K562 (cell line): ENCODE measurements around the gene CNNM3. TPM values are rescaled to one million over a fixed set of nuclear protein-coding genes. Genes with fewer than 3 reads are reported as not detected.

Experiments
- GATA2 ChIP-seq: sonication (generic); formaldehyde crosslinking; IDR thresholded peaks from 2 replicates; pipeline ENCODE4 v1.4.0; 2020; ENCODE audit warnings: mild to moderate bottlenecking, missing genetic modification reagents
- PHF8 ChIP-seq: fragments of 200-600 bp; sonication (generic); IDR thresholded peaks from 2 replicates; pipeline ENCODE4 v1.6.1; 2012; ENCODE audit warnings: mixed run types, mild to moderate bottlenecking, inconsistent platforms, low read length, moderate library complexity, borderline replicate concordance
- POLR2AphosphoS5 ChIP-seq: IDR thresholded peaks from 2 replicates; pipeline ENCODE4 v1.6.1; 2011; ENCODE audit warnings: mild to moderate bottlenecking, low read depth, low read length, moderate library complexity; ENCODE audit not compliant: control insufficient read depth, insufficient read depth
- polyA plus RNA-seq, 8 experiments: library from polyadenylated mRNA; depleted of rRNA in 4 of 8; stranded (reverse) in 5 of 8; unstranded in 3 of 8; fragments of >200 nt; fragmentation: Nextera tagmentation in 2 of 8; fragmentation: Illumina TruSeq in 1 of 8; extraction: Ambion mirVana in 2 of 8; extraction: Trizol in 1 of 8; gene quantifications; 2 replicates each; pipeline versions ENCODE4 v1.2.1 to v1.2.3, GENCODE V29; 2011 to 2014; ENCODE audit warnings: inconsistent platforms in 1 of 8, missing spikeins in 1 of 8
- total RNA-seq, 7 experiments: library from RNA; depleted of rRNA in 6 of 7; stranded (reverse); fragments of >200 nt in 6 of 7; fragmentation: Illumina TruSeq in 2 of 7; extraction: Trizol in 2 of 7; gene quantifications; 2 replicates each; pipeline versions ENCODE4 v1.2.1 to v1.2.3, GENCODE V29; 2011 to 2021; ENCODE audit warnings: low replicate concordance in 1 of 7
- TF ChIP-seq, protein P1 (sequence below): fragments of 450-650 bp; IDR thresholded peaks from 2 replicates; pipeline ENCODE4 v1.6.1; 2016; ENCODE audit warnings: mild to moderate bottlenecking
- TF ChIP-seq, protein P2 (sequence below): fragments of 250-450 bp; sonication (Bioruptor Pico); IDR thresholded peaks from 2 replicates; pipeline ENCODE4 v1.5.1; 2021; ENCODE audit warnings: mild to moderate bottlenecking
- TF ChIP-seq, protein P3 (sequence below): sonication (generic); formaldehyde crosslinking; IDR thresholded peaks from 2 replicates; pipeline ENCODE4 v1.8.0; 2022; ENCODE audit warnings: mild to moderate bottlenecking, missing genetic modification reagents

CNNM3 gene
- total and polyA plus RNA-seq, 9 of the 15 experiments (the other 6 are each of a cell fraction or from before 2014, with no cell fraction given), result 1.4 to 16.9 (median 6.5) TPM

DNA sequence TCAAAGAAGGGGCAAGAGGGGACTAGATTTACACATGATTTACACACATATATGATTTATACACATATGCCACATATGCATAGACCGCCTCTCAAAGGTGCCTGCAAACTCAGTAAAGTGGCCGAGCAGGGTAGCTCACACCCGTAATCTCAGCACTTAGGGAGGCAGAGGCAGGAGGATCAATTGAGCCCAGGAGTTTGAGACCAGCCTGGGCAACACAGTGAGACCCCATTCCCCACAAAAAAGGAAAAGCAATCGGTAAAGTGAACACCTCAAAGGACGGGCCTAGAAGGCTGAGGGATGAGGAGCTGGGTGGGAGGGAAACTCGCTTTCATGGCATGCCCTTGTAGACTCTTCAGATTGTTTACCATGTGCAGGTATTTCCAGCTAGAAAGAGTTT, 36.6 kb downstream of the CNNM3 start (continued):
- TF ChIP-seq, protein P1, sequence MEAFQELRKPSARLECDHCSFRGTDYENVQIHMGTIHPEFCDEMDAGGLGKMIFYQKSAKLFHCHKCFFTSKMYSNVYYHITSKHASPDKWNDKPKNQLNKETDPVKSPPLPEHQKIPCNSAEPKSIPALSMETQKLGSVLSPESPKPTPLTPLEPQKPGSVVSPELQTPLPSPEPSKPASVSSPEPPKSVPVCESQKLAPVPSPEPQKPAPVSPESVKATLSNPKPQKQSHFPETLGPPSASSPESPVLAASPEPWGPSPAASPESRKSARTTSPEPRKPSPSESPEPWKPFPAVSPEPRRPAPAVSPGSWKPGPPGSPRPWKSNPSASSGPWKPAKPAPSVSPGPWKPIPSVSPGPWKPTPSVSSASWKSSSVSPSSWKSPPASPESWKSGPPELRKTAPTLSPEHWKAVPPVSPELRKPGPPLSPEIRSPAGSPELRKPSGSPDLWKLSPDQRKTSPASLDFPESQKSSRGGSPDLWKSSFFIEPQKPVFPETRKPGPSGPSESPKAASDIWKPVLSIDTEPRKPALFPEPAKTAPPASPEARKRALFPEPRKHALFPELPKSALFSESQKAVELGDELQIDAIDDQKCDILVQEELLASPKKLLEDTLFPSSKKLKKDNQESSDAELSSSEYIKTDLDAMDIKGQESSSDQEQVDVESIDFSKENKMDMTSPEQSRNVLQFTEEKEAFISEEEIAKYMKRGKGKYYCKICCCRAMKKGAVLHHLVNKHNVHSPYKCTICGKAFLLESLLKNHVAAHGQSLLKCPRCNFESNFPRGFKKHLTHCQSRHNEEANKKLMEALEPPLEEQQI, result no peak
- TF ChIP-seq, protein P2, sequence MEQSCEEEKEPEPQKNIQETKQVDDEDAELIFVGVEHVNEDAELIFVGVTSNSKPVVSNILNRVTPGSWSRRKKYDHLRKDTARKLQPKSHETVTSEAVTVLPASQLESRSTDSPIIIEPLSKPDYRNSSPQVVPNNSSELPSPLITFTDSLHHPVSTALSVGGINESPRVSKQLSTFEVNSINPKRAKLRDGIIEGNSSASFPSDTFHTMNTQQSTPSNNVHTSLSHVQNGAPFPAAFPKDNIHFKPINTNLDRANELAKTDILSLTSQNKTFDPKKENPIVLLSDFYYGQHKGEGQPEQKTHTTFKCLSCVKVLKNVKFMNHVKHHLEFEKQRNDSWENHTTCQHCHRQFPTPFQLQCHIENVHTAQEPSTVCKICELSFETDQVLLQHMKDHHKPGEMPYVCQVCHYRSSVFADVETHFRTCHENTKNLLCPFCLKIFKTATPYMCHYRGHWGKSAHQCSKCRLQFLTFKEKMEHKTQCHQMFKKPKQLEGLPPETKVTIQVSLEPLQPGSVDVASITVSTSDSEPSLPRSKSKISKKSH (CRISPR knock-in tag), result no peak
- TF ChIP-seq POLR2AphosphoS5, result no peak
- TF ChIP-seq PHF8, result no peak
- TF ChIP-seq, protein P3, sequence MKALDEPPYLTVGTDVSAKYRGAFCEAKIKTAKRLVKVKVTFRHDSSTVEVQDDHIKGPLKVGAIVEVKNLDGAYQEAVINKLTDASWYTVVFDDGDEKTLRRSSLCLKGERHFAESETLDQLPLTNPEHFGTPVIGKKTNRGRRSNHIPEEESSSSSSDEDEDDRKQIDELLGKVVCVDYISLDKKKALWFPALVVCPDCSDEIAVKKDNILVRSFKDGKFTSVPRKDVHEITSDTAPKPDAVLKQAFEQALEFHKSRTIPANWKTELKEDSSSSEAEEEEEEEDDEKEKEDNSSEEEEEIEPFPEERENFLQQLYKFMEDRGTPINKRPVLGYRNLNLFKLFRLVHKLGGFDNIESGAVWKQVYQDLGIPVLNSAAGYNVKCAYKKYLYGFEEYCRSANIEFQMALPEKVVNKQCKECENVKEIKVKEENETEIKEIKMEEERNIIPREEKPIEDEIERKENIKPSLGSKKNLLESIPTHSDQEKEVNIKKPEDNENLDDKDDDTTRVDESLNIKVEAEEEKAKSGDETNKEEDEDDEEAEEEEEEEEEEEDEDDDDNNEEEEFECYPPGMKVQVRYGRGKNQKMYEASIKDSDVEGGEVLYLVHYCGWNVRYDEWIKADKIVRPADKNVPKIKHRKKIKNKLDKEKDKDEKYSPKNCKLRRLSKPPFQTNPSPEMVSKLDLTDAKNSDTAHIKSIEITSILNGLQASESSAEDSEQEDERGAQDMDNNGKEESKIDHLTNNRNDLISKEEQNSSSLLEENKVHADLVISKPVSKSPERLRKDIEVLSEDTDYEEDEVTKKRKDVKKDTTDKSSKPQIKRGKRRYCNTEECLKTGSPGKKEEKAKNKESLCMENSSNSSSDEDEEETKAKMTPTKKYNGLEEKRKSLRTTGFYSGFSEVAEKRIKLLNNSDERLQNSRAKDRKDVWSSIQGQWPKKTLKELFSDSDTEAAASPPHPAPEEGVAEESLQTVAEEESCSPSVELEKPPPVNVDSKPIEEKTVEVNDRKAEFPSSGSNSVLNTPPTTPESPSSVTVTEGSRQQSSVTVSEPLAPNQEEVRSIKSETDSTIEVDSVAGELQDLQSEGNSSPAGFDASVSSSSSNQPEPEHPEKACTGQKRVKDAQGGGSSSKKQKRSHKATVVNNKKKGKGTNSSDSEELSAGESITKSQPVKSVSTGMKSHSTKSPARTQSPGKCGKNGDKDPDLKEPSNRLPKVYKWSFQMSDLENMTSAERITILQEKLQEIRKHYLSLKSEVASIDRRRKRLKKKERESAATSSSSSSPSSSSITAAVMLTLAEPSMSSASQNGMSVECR (CRISPR knock-in tag), result no peak
- TF ChIP-seq GATA2 (CRISPR knock-in tag), result no peak
